PFSK-1 (cell line): ENCODE data around the gene GLB1L.

Experiments
- FOXP2 ChIP-seq: optimal IDR thresholded peaks from 2 replicates; pipeline ENCODE3; 2011; ENCODE audit warnings: borderline replicate concordance, control low read depth, inconsistent platforms; ENCODE audit not compliant: insufficient read depth; ENCODE audit errors: extremely low read length, extremely low read depth
- POLR2AphosphoS5 ChIP-seq: IDR thresholded peaks from 2 replicates; pipeline ENCODE4 v1.6.1; 2012; ENCODE audit warnings: low read depth, mild to moderate bottlenecking, control low read depth, low read length, moderate library complexity
- SIN3A ChIP-seq: IDR thresholded peaks from 2 replicates; pipeline ENCODE4 v1.6.1; 2012; ENCODE audit warnings: mild to moderate bottlenecking, low read length, moderate library complexity, borderline replicate concordance; ENCODE audit not compliant: insufficient read depth
- TAF1 ChIP-seq: IDR thresholded peaks from 2 replicates; pipeline ENCODE4 v1.6.1; 2012; ENCODE audit warnings: low read length, control low read depth, borderline replicate concordance; ENCODE audit not compliant: insufficient read depth
- TF ChIP-seq, protein P1 (sequence below), 2 experiments: IDR thresholded peaks; 2 replicates each; pipeline versions ENCODE4 v1.6.1 to v1.8.0; 2011 to 2012; ENCODE audit warnings: low read depth in 2 of 2, low read length in 2 of 2, control low read depth in 1 of 2, inconsistent platforms in 1 of 2, mild to moderate bottlenecking in 1 of 2, moderate library complexity in 1 of 2; ENCODE audit not compliant: insufficient read depth in 1 of 2

The GLB1L gene

GRCh38 chr2:219280651-219281050 lies 35.4 kb upstream of the GLB1L start:
- TF ChIP-seq SIN3A (no peak), POLR2AphosphoS5 (no peak), FOXP2 (no peak), TAF1 (no peak)
- TF ChIP-seq, protein P1, sequence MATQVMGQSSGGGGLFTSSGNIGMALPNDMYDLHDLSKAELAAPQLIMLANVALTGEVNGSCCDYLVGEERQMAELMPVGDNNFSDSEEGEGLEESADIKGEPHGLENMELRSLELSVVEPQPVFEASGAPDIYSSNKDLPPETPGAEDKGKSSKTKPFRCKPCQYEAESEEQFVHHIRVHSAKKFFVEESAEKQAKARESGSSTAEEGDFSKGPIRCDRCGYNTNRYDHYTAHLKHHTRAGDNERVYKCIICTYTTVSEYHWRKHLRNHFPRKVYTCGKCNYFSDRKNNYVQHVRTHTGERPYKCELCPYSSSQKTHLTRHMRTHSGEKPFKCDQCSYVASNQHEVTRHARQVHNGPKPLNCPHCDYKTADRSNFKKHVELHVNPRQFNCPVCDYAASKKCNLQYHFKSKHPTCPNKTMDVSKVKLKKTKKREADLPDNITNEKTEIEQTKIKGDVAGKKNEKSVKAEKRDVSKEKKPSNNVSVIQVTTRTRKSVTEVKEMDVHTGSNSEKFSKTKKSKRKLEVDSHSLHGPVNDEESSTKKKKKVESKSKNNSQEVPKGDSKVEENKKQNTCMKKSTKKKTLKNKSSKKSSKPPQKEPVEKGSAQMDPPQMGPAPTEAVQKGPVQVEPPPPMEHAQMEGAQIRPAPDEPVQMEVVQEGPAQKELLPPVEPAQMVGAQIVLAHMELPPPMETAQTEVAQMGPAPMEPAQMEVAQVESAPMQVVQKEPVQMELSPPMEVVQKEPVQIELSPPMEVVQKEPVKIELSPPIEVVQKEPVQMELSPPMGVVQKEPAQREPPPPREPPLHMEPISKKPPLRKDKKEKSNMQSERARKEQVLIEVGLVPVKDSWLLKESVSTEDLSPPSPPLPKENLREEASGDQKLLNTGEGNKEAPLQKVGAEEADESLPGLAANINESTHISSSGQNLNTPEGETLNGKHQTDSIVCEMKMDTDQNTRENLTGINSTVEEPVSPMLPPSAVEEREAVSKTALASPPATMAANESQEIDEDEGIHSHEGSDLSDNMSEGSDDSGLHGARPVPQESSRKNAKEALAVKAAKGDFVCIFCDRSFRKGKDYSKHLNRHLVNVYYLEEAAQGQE (IDR thresholded peaks at IDR 0.05; ENCODE audit: insufficient read depth in 1 of 2, low read depth in 2 of 2, low read length in 2 of 2), result no peak

GRCh38 chr2:219279916-219280516 lies 34.8 kb upstream of the GLB1L start:
- TF ChIP-seq SIN3A, result no peak
- TF ChIP-seq POLR2AphosphoS5, result no peak
- no peak for TF ChIP-seq FOXP2
- TF ChIP-seq TAF1, result no peak
- TF ChIP-seq, protein P1 (IDR thresholded peaks at IDR 0.05; ENCODE audit: insufficient read depth in 1 of 2, low read depth in 2 of 2, low read length in 2 of 2), result no peak

GRCh38 chr2:219279151-219279915 lies 34.1 kb upstream of the GLB1L start, which contains the start of gene DNAJB2:
DNAJB2 (plus strand) TSS chr2:219279366; CDS start chr2:219279834, 468 bp downstream.
- TF ChIP-seq TAF1 (no peak), FOXP2 (peak; percentile 73), SIN3A (peak; percentile 81; the same call in 1 of the 2 replicates), POLR2AphosphoS5 (peak; percentile 73; the same call in 1 of the 2 replicates)
- TF ChIP-seq, protein P1 (IDR thresholded peaks at IDR 0.05; ENCODE audit: insufficient read depth in 1 of 2, low read depth in 2 of 2, low read length in 2 of 2), result no peak; a peak in 1 of 4 replicates

DNA sequence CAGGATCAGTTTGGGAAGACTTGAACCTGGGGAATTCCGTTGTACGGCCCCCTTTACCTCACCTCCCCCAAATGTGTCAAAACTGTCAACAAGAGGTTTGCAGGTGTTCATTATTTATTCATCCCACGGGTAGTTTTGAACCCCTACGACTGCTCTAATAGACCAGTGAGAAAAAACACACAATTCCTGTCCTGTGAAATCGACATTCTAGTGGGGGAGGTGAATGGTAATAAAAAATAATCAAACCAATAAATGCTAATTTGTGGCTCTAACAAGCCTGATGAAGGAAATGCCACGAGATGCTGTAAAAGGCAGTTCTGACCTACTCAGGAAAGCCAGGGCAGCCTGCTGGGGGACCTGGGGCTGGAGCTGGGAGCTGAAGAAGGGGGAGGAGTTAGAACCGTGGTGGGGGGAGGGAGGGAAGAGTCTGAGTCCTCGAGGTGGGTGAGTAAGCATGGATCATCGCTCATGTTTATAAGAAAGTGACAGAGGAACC lies 33.5 kb upstream of the GLB1L start:
- no peak for TF ChIP-seq TAF1
- no peak for TF ChIP-seq FOXP2
- TF ChIP-seq SIN3A, result no peak
- no peak; the same call in 1 of the 2 replicates for TF ChIP-seq POLR2AphosphoS5
- TF ChIP-seq, protein P1 (IDR thresholded peaks at IDR 0.05; ENCODE audit: insufficient read depth in 1 of 2, low read depth in 2 of 2, low read length in 2 of 2), result no peak
